HEK293T (cell line): Measurements from ENCODE around the gene DDX19B.

Source experiments
- CTBP1 ChIP-seq: fragments of 450-650 bp; IDR thresholded peaks from 2 replicates; pipeline ENCODE4 v1.6.1; 2016; ENCODE audit warnings: borderline replicate concordance
- FOXM1 ChIP-seq: fragments of 450-650 bp; IDR thresholded peaks from 2 replicates; pipeline ENCODE4 v1.6.1; 2017; ENCODE audit warnings: mild to moderate bottlenecking, borderline replicate concordance
- TF ChIP-seq, protein P1 (sequence below): fragments of 450-650 bp; IDR thresholded peaks from 2 replicates; pipeline ENCODE4 v1.6.1; 2016

DNA sequence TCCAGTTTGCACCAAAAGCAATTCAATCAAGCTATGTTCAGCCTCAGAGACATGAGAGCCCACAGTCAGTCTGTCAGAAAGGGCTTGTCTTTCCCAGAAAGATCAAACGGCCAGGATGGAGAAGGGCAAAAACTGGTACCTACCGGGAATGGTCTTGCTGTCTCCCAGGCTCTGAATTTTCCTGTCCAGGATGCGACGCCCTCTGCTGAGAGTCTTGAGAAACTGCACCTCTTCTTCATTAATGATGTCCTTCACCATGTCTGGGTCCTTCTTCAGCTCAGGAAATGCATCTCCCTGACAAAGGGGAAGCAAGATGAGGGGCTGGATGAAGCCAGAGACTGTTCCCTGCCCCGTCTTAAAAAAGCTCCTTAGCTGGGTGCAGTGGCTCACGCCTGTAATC, 31.5 kb upstream of the DDX19B start:
- TF ChIP-seq, protein P1, sequence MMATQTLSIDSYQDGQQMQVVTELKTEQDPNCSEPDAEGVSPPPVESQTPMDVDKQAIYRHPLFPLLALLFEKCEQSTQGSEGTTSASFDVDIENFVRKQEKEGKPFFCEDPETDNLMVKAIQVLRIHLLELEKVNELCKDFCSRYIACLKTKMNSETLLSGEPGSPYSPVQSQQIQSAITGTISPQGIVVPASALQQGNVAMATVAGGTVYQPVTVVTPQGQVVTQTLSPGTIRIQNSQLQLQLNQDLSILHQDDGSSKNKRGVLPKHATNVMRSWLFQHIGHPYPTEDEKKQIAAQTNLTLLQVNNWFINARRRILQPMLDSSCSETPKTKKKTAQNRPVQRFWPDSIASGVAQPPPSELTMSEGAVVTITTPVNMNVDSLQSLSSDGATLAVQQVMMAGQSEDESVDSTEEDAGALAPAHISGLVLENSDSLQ = no peak
- TF ChIP-seq FOXM1 = no peak
- no peak for TF ChIP-seq CTBP1
